ENCODE measurements around the gene CRTAP. TPM values are rescaled to one million over a fixed set of nuclear protein-coding genes. Genes with fewer than 3 reads are reported as not detected.
A peak's percentile ranks its signal among the peaks of the same experiment; 100 is the strongest.

The CRTAP gene
- total and polyA plus RNA-seq, 2 of the 13 experiments (the other 11 are each of a cell fraction or from before 2014, with no cell fraction given): 54.2 to 119 TPM

- TF ChIP-seq ZNF335 (CRISPR knock-in tag; IDR thresholded peaks at IDR 0.05) (no peak), RCOR2 (CRISPR knock-in tag; IDR thresholded peaks at IDR 0.05) (no peak), KLF16 (CRISPR knock-in tag; IDR thresholded peaks at IDR 0.05) (no peak), ZNF879 (CRISPR knock-in tag; IDR thresholded peaks at IDR 0.05) (no peak), ZNF431 (CRISPR knock-in tag; IDR thresholded peaks at IDR 0.05; ENCODE audit: borderline replicate concordance, low read depth) (peak; percentile 93), THAP7 (CRISPR knock-in tag; IDR thresholded peaks at IDR 0.05) (peak; percentile 23; the same call in 1 of the 2 replicates), BCL6 (CRISPR knock-in tag; IDR thresholded peaks at IDR 0.05) (0 out of 2 replicates have a peak, but pooled peaks have one; percentile 11), FOXM1 (CRISPR knock-in tag; IDR thresholded peaks at IDR 0.05) (no peak), TFDP1 (CRISPR knock-in tag; IDR thresholded peaks at IDR 0.05; ENCODE audit: borderline replicate concordance) (peak; percentile 41; the same call in 1 of the 2 replicates), ZNF598 (CRISPR knock-in tag; IDR thresholded peaks at IDR 0.05; ENCODE audit: borderline replicate concordance) (no peak), ZNF18 (CRISPR knock-in tag; IDR thresholded peaks at IDR 0.05; ENCODE audit: insufficient replicate concordance) (no peak), NFE2L1 (CRISPR knock-in tag; IDR thresholded peaks at IDR 0.05; ENCODE audit: borderline replicate concordance) (no peak), REL (CRISPR knock-in tag; conservative IDR thresholded peaks at IDR 0.05) (no peak), CERS6 (CRISPR knock-in tag; IDR thresholded peaks at IDR 0.05) (no peak), CEBPZ (IDR thresholded peaks at IDR 0.05; ENCODE audit: low read length) (no peak), MNT (IDR thresholded peaks at IDR 0.05) (no peak), ZNF180 (CRISPR knock-in tag; IDR thresholded peaks at IDR 0.05; ENCODE audit: borderline replicate concordance, low read depth) (no peak), ZNF672 (CRISPR knock-in tag; IDR thresholded peaks at IDR 0.05) (no peak)
Measured at GRCh38 chr3:33113772-33114621, at the start of gene CRTAP (continued).

All from HepG2 (cell line).